Naive thymus-derived CD8-positive, alpha-beta T cell (primary cell): ENCODE data around the gene PAX2. TPM values are rescaled to one million over a fixed set of nuclear protein-coding genes. Genes with fewer than 3 reads are reported as not detected.

ENCODE experiments used
- ATAC-seq, 2 donors: fragments of 150-1000 bp; cut with Tn5 transposase in 1 of 2; sonication (Bioruptor Pico), chemical (Tn5 transposase) in 1 of 2; 1 replicate in 1 of 2; 2 replicates in 1 of 2; pipeline ENCODE4 v1.10.0; 2021; ENCODE audit warnings: mild to moderate bottlenecking in 2 of 2, moderate library complexity in 2 of 2
- POLR2A ChIA-PET: fragments of 350-600 bp; sonication (Branson Sonifier 250); formaldehyde crosslinking; loops from one replicate; lab custom pipeline; 2021; ENCODE audit warnings: antibody characterized with exemption; lab: Charles Lee
- DNase-seq, 10 donors: peaks; one replicate each; pipeline versions ENCODE4 v3.0.0 to v3.0.0-alpha.2; 2020 to 2022
- H3K27ac Mint-ChIP-seq, 10 donors: one replicate each; pipeline ENCODE4 v1.8.0; 2020 to 2022; ENCODE audit warnings: mild to moderate bottlenecking in 10 of 10, mixed read lengths in 10 of 10, moderate library complexity in 4 of 10, inconsistent platforms in 1 of 10
- H3K27me3 Mint-ChIP-seq, 5 donors: one replicate each; pipeline ENCODE4 v1.8.0; 2021 to 2022; ENCODE audit warnings: mixed read lengths in 5 of 5
- H3K36me3 Mint-ChIP-seq, 3 donors: one replicate each; pipeline ENCODE4 v1.8.0; 2020 to 2022; ENCODE audit warnings: mixed read lengths in 3 of 3, mild to moderate bottlenecking in 2 of 3, inconsistent platforms in 1 of 3
- H3K4me1 Mint-ChIP-seq, 4 donors: one replicate each; pipeline ENCODE4 v1.8.0; 2021 to 2022; ENCODE audit warnings: mixed read lengths in 4 of 4
- H3K4me3 Mint-ChIP-seq, 10 donors: one replicate each; pipeline ENCODE4 v1.8.0; 2020 to 2022; ENCODE audit warnings: mild to moderate bottlenecking in 10 of 10, mixed read lengths in 10 of 10, moderate library complexity in 6 of 10, inconsistent platforms in 1 of 10
- H3K9me3 Mint-ChIP-seq, 9 donors: one replicate each; pipeline ENCODE4 v1.8.0; 2020 to 2022; ENCODE audit warnings: mixed read lengths in 9 of 9, mild to moderate bottlenecking in 3 of 9, inconsistent platforms in 1 of 9, moderate library complexity in 1 of 9
- polyA plus RNA-seq, 3 donors: library from polyadenylated mRNA; unstranded; fragments of 300-500 nt; fragmentation: Illumina TruSeq; gene quantifications; one replicate each; pipeline ENCODE4 v1.2.3, GENCODE V29; 2021
- total RNA-seq, 8 experiments: library from RNA in 2 of 8; stranded (reverse) in 2 of 8; gene quantifications; one replicate each; pipeline ENCODE4 v1.2.3 and lab custom pipeline; 2021 to 2026

The PAX2 gene
- total and polyA plus RNA-seq, 5 experiments from 2014 or later, result not detected

GRCh38 chr10:100775386-100775785 lies 30.0 kb downstream of the PAX2 start:
- Mint-ChIP-seq H3K27me3 (peaks cover 21 to 62% (median 46%) of the 10 kb centered on the region in 5 donors), H3K27ac (no peak overlapping the region), H3K9me3 (no peaks in the 10 kb centered on the region), H3K4me3 (no peak overlapping the region), H3K36me3 (peaks cover 0 to 5% (median 0%) of the 10 kb centered on the region in 3 donors), H3K4me1 (peaks cover 0 to 2% (median 0%) of the 10 kb centered on the region in 4 donors)
- ATAC-seq, result no peak
- no peak for DNase-seq
- POLR2A ChIA-PET, result no interaction called here

- no peak for DNase-seq
- Mint-ChIP-seq H3K27me3 (peaks cover 21 to 63% (median 46%) of the 10 kb centered on the region in 5 donors), H3K36me3 (peaks cover 0 to 5% (median 0%) of the 10 kb centered on the region in 3 donors), H3K9me3 (no peaks in the 10 kb centered on the region), H3K27ac (no peak overlapping the region), H3K4me3 (no peak overlapping the region), H3K4me1 (peaks cover 0 to 2% (median 0%) of the 10 kb centered on the region in 4 donors)
- ATAC-seq, result no peak
- POLR2A ChIA-PET, result no interaction called here
Measured at GRCh38 chr10:100775871-100776270, 30.5 kb downstream of the PAX2 start.

GRCh38 chr10:100776671-100777070 lies 31.3 kb downstream of the PAX2 start:
- peaks cover 0 to 5% (median 0%) of the 10 kb centered on the region in 3 donors for H3K36me3 Mint-ChIP-seq
- no peaks in the 10 kb centered on the region for H3K9me3 Mint-ChIP-seq
- peaks cover 0 to 2% (median 0%) of the 10 kb centered on the region in 4 donors for H3K4me1 Mint-ChIP-seq
- no peak for ATAC-seq
- peaks cover 21 to 63% (median 46%) of the 10 kb centered on the region in 5 donors for H3K27me3 Mint-ChIP-seq
- DNase-seq, result no peak
- H3K27ac Mint-ChIP-seq, result no peak overlapping the region
- POLR2A ChIA-PET, result interaction anchor here (0.7 kb wide), 1 partner anchor 112 kb away, joined by 5 read pairs; no protein-coding TSS in a partner anchor
- H3K4me3 Mint-ChIP-seq, result no peak overlapping the region

- ATAC-seq (no peak), DNase-seq (no peak)
- Mint-ChIP-seq H3K4me3 (no peak overlapping the region), H3K27ac (no peak overlapping the region), H3K4me1 (peaks cover 0 to 2% (median 0%) of the 10 kb centered on the region in 4 donors), H3K9me3 (no peaks in the 10 kb centered on the region), H3K27me3 (peaks cover 21 to 62% (median 42%) of the 10 kb centered on the region in 5 donors), H3K36me3 (peaks cover 0 to 5% (median 0%) of the 10 kb centered on the region in 3 donors)
- POLR2A ChIA-PET, result no interaction called here
Measured at GRCh38 chr10:100779329-100779728, 33.9 kb downstream of the PAX2 start.

GRCh38 chr10:100780324-100780723 lies 34.9 kb downstream of the PAX2 start:
- Mint-ChIP-seq H3K9me3 (no peaks in the 10 kb centered on the region), H3K27ac (no peak overlapping the region), H3K36me3 (peaks cover 0 to 5% (median 0%) of the 10 kb centered on the region in 3 donors), H3K4me1 (peaks cover 0 to 2% (median 0%) of the 10 kb centered on the region in 4 donors), H3K27me3 (peaks cover 21 to 55% (median 37%) of the 10 kb centered on the region in 5 donors), H3K4me3 (no peak overlapping the region)
- ATAC-seq (no peak), DNase-seq (no peak)
- POLR2A ChIA-PET, result no interaction called here

- Mint-ChIP-seq H3K36me3 (peaks cover 0 to 5% (median 0%) of the 10 kb centered on the region in 3 donors), H3K27me3 (peaks cover 19 to 54% (median 33%) of the 10 kb centered on the region in 5 donors), H3K4me3 (no peak overlapping the region), H3K4me1 (no peaks in the 10 kb centered on the region), H3K27ac (no peak overlapping the region), H3K9me3 (no peaks in the 10 kb centered on the region)
- ATAC-seq (no peak), DNase-seq (no peak)
- POLR2A ChIA-PET, result no interaction called here
Measured at GRCh38 chr10:100781145-100781665, 35.8 kb downstream of the PAX2 start.

- Mint-ChIP-seq H3K4me3 (no peak overlapping the region), H3K4me1 (no peaks in the 10 kb centered on the region), H3K27ac (no peak overlapping the region), H3K27me3 (peaks cover 17 to 60% (median 38%) of the 10 kb centered on the region in 5 donors), H3K9me3 (no peaks in the 10 kb centered on the region), H3K36me3 (peaks cover 0 to 5% (median 0%) of the 10 kb centered on the region in 3 donors)
- ATAC-seq, result no peak
- POLR2A ChIA-PET, result no interaction called here
- no peak for DNase-seq
Measured at GRCh38 chr10:100782461-100783244, 37.3 kb downstream of the PAX2 start.

- no peak for DNase-seq
- H3K9me3 Mint-ChIP-seq, result no peaks in the 10 kb centered on the region
- POLR2A ChIA-PET, result no interaction called here
- H3K4me1 Mint-ChIP-seq, result no peaks in the 10 kb centered on the region
- no peak overlapping the region for H3K4me3 Mint-ChIP-seq
- H3K36me3 Mint-ChIP-seq, result peaks cover 0 to 5% (median 0%) of the 10 kb centered on the region in 3 donors
- no peak overlapping the region for H3K27ac Mint-ChIP-seq
- peaks cover 14 to 56% (median 38%) of the 10 kb centered on the region in 5 donors for H3K27me3 Mint-ChIP-seq
- ATAC-seq, result no peak
Measured at GRCh38 chr10:100784126-100784525, 38.7 kb downstream of the PAX2 start.

- Mint-ChIP-seq H3K9me3 (no peaks in the 10 kb centered on the region), H3K4me3 (no peak overlapping the region), H3K4me1 (no peaks in the 10 kb centered on the region), H3K36me3 (no peaks in the 10 kb centered on the region), H3K27ac (no peak overlapping the region), H3K27me3 (peaks cover 6 to 51% (median 36%) of the 10 kb centered on the region in 5 donors)
- DNase-seq (no peak), ATAC-seq (no peak)
- POLR2A ChIA-PET, result no interaction called here
Measured at GRCh38 chr10:100786591-100786990, 41.2 kb downstream of the PAX2 start.

- Mint-ChIP-seq H3K27me3 (peaks cover 6 to 56% (median 38%) of the 10 kb centered on the region in 5 donors), H3K27ac (peak overlapping the region in 1 of 10 donors; percentile 11), H3K4me1 (no peaks in the 10 kb centered on the region), H3K36me3 (no peaks in the 10 kb centered on the region), H3K4me3 (no peak overlapping the region), H3K9me3 (no peaks in the 10 kb centered on the region)
- POLR2A ChIA-PET, result no interaction called here
- ATAC-seq (no peak), DNase-seq (no peak)
Measured at GRCh38 chr10:100788002-100788903, 42.9 kb downstream of the PAX2 start.

GRCh38 chr10:100790761-100791208 lies 45.4 kb downstream of the PAX2 start:
- no peak overlapping the region for H3K27ac Mint-ChIP-seq
- H3K9me3 Mint-ChIP-seq, result no peaks in the 10 kb centered on the region
- H3K4me3 Mint-ChIP-seq, result no peak overlapping the region
- no peaks in the 10 kb centered on the region for H3K4me1 Mint-ChIP-seq
- DNase-seq (no peak), ATAC-seq (no peak)
- peaks cover 10 to 58% (median 37%) of the 10 kb centered on the region in 5 donors for H3K27me3 Mint-ChIP-seq
- H3K36me3 Mint-ChIP-seq, result no peaks in the 10 kb centered on the region
- POLR2A ChIA-PET, result no interaction called here

GRCh38 chr10:100791369-100792058 lies 46.1 kb downstream of the PAX2 start:
- H3K27me3 Mint-ChIP-seq, result peaks cover 12 to 58% (median 36%) of the 10 kb centered on the region in 5 donors
- POLR2A ChIA-PET, result no interaction called here

More at GRCh38 chr10:100791369-100792058, 46.1 kb downstream of the PAX2 start:
- Mint-ChIP-seq H3K9me3 (no peaks in the 10 kb centered on the region), H3K36me3 (no peaks in the 10 kb centered on the region), H3K27ac (no peak overlapping the region), H3K4me1 (no peaks in the 10 kb centered on the region), H3K4me3 (no peak overlapping the region)
- DNase-seq (no peak), ATAC-seq (no peak)
